K562 (cell line): ENCODE data around the gene ZMAT2. TPM values are rescaled to one million over a fixed set of nuclear protein-coding genes. Genes with fewer than 3 reads are reported as not detected.

Source experiments
- ETV6 ChIP-seq, 3 experiments: fragments of 150-350 bp in 1 of 3; sonication (generic) in 1 of 3; formaldehyde crosslinking in 1 of 3; IDR thresholded peaks; 2 replicates each; pipeline versions ENCODE4 v1.6.1 to v1.8.0; 2014 to 2022; ENCODE audit warnings: borderline replicate concordance in 2 of 3, low read depth in 2 of 3, antibody characterized with exemption in 1 of 3, low read length in 1 of 3, mild to moderate bottlenecking in 1 of 3, missing genetic modification reagents in 1 of 3
- EZH2 ChIP-seq: IDR thresholded peaks from 2 replicates; pipeline ENCODE4 v1.6.1; 2012; ENCODE audit warnings: low read depth, mild to moderate bottlenecking, inconsistent platforms, low read length, borderline replicate concordance
- HCFC1 ChIP-seq: IDR thresholded peaks from 2 replicates; pipeline ENCODE4 v1.6.1; 2012; ENCODE audit warnings: low read depth, low read length, improper control_type of control experiment
- HNRNPUL1 ChIP-seq: fragments of 200-400 bp; formaldehyde crosslinking; IDR thresholded peaks from 2 replicates; pipeline ENCODE4 v1.6.1; 2017; ENCODE audit warnings: low read length
- POLR2B ChIP-seq: fragments of 450-650 bp; IDR thresholded peaks from 2 replicates; pipeline ENCODE4 v1.6.1; 2018; ENCODE audit warnings: low read depth; ENCODE audit not compliant: partially characterized antibody
- TCF15 ChIP-seq: fragments of 250-450 bp; sonication (Bioruptor Pico); IDR thresholded peaks from 2 replicates; pipeline ENCODE4 v1.8.0; 2022; ENCODE audit warnings: moderate library complexity, mild to moderate bottlenecking, inconsistent platforms
- UBTF ChIP-seq, 2 experiments: IDR thresholded peaks; 2 replicates each; pipeline ENCODE4 v1.6.1; 2012; ENCODE audit warnings: improper control_type of control experiment in 2 of 2, low read depth in 2 of 2, low read length in 2 of 2, borderline replicate concordance in 1 of 2
- ZMIZ1 ChIP-seq, 2 experiments: fragments of 150-350 bp in 1 of 2; IDR thresholded peaks; 2 replicates each; pipeline ENCODE4 v1.6.1; 2012 to 2016; ENCODE audit warnings: low read depth in 2 of 2, low read length in 2 of 2, mild to moderate bottlenecking in 1 of 2, moderate library complexity in 1 of 2
- ZNF134 ChIP-seq: fragments of 250-450 bp; sonication (Bioruptor Pico); conservative IDR thresholded peaks from 2 replicates; pipeline ENCODE4 v1.4.0; 2020
- ZNF318 ChIP-seq, 2 experiments: fragments of 450-650 bp; IDR thresholded peaks; 2 replicates each; pipeline ENCODE4 v1.6.1; 2016; ENCODE audit warnings: mild to moderate bottlenecking in 2 of 2, borderline replicate concordance in 1 of 2, low read depth in 1 of 2, moderate library complexity in 1 of 2
- ZNF717 ChIP-seq: fragments of 250-450 bp; sonication (Bioruptor Pico); IDR thresholded peaks from 2 replicates; pipeline ENCODE4 v1.5.0; 2021
- polyA plus RNA-seq, 8 experiments: library from polyadenylated mRNA; depleted of rRNA in 4 of 8; stranded (reverse) in 5 of 8; unstranded in 3 of 8; fragments of >200 nt; fragmentation: Nextera tagmentation in 2 of 8; fragmentation: Illumina TruSeq in 1 of 8; extraction: Ambion mirVana in 2 of 8; extraction: Trizol in 1 of 8; gene quantifications; 2 replicates each; pipeline versions ENCODE4 v1.2.1 to v1.2.3, GENCODE V29; 2011 to 2014; ENCODE audit warnings: inconsistent platforms in 1 of 8, missing spikeins in 1 of 8
- total RNA-seq, 7 experiments: library from RNA; depleted of rRNA in 6 of 7; stranded (reverse); fragments of >200 nt in 6 of 7; fragmentation: Illumina TruSeq in 2 of 7; extraction: Trizol in 2 of 7; gene quantifications; 2 replicates each; pipeline versions ENCODE4 v1.2.1 to v1.2.3, GENCODE V29; 2011 to 2021; ENCODE audit warnings: low replicate concordance in 1 of 7

ZMAT2 gene
- total and polyA plus RNA-seq, 9 of the 15 experiments (the other 6 are each of a cell fraction or from before 2014, with no cell fraction given), result 44.2 to 101 (median 69.2) TPM

- TF ChIP-seq ZMIZ1 (IDR thresholded peaks at IDR 0.05; ENCODE audit: low read depth in 2 of 2, low read length in 2 of 2) (peak in 1 of 2 experiments; percentile 51; a peak in 1 of 4 replicates), ETV6 (IDR thresholded peaks at IDR 0.05; ENCODE audit: borderline replicate concordance in 1 of 2, low read depth in 2 of 2, low read length in 1 of 2) (peak in 1 of 2 experiments; percentile 54; a peak in 2 of 4 replicates), ETV6 (CRISPR knock-in tag; IDR thresholded peaks at IDR 0.05; ENCODE audit: borderline replicate concordance) (no peak), HNRNPUL1 (no peak), ZNF717 (no peak), TCF15 (CRISPR knock-in tag) (no peak), POLR2B (peak; percentile 80), UBTF (IDR thresholded peaks at IDR 0.05; ENCODE audit: borderline replicate concordance in 1 of 2, low read depth in 2 of 2, low read length in 2 of 2) (peak; percentile 20 to 46; a peak in 1 of 4 replicates), EZH2 (no peak), ZNF318 (IDR thresholded peaks at IDR 0.05; ENCODE audit: borderline replicate concordance in 1 of 2, low read depth in 1 of 2) (peak in 1 of 2 experiments; percentile 58; a peak in 1 of 4 replicates), ZNF134 (CRISPR knock-in tag) (no peak), HCFC1 (no peak)
These were observed 10.8 kb downstream of the ZMAT2 start (continued) for GRCh38 chr5:140710899-140711552.
